Measurements from ENCODE around the gene INKA2. TPM values are rescaled to one million over a fixed set of nuclear protein-coding genes. Genes with fewer than 3 reads are reported as not detected.

INKA2 gene
- polyA plus RNA-seq, 1 donor, result 2.2 TPM

- DNase-seq, result no peak
Observed at GRCh38 chr1:111704776-111705175, 34.4 kb downstream of the INKA2 start.

DNA sequence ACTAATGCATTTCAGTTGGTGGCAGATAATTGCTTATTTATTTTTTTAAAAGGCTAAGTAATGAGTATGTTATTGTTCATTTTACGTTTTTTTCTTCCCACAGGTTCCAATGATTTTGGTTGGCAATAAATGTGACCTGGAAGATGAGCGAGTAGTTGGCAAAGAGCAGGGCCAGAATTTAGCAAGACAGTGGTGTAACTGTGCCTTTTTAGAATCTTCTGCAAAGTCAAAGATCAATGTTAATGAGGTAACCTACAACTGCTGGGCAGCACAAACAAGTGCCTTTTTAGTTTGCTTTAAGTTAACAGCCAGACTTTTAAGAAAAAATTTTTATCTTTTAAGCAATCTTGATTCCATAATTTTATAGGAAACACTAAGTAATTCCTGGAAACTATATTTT is 35.0 kb downstream of the INKA2 start:
- no peak for DNase-seq

DNA sequence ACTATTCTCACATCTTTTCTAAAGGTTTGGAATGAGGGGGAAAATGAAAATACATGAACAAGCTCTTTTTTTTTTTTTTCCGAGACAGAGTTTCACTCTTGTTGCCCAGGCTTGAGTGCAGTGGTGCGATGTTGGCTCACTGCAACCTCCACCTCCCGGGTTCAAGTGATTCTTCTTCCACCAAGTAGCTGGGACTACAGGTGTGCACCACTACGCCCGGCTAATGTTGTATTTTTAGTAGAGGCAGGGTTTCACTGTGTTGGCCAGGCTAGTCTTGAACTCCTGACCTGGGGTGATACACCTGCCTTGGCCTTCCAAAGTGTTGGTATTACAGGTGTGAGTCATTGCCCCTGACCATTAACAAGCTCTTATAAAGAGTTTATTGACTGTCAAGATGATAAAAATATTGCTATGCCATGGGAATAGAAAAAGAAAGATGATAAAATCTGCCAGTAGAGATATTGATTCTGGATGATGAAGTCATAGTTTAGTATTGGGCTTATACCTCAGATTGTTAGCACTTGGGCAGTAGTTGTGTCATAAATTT is 36.6 kb downstream of the INKA2 start:
- no peak for DNase-seq

GRCh38 chr1:111699268-111699667 is 39.9 kb downstream of the INKA2 start:
- DNase-seq, result no peak

GRCh38 chr1:111696330-111696729 is 42.9 kb downstream of the INKA2 start:
- no peak for DNase-seq

DNA sequence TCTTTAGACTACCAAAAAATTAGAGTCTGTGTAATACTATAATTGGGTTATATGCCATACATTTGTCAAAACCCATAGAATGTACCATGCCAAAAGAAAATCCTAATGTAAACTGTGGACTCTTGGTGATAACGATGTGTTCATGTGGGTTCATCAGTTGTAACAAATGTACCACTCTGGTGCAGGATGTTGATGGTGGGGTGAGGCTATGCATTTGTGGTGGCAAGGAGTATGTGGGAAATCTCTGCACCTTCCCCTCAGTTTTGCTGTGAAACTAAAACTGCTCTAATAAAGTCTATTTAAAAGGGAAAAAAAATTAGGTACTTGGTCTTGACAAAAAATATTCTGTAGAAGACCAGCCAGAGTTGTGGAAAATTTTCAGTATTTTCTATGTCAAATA is 43.4 kb downstream of the INKA2 start:
- no peak for DNase-seq

DNA sequence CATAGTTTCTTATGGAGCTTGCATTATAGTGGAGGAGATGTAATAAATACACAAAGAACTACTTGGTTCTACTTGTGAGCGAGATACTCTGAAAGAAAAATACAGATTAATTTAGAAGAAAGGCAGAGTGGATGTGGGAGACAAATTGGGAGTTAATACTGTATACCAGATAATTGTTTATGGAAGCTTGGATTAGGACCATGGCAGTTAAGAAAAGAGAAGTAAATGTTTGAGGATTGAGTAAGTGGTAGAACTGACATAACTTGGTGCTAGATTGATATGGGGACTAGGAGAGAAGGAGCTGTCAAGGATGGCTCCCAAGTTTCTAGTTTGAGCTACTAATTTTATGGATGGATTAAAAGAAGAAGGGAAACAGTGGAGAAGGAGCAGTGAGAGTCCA is 47.3 kb downstream of the INKA2 start:
- no peak for DNase-seq

GRCh38 chr1:111690306-111690617 is 48.9 kb downstream of the INKA2 start:
- peak; percentile 59 for DNase-seq

Other genes starting within 250 kb of the INKA2 start
- 0.52 TPM for gene ADORA3, start 235.8 kb downstream of the INKA2 start, polyA plus RNA-seq (ENCODE audit: insufficient read length)
- gene TMIGD3, start 235.8 kb downstream of the INKA2 start, polyA plus RNA-seq (ENCODE audit: insufficient read length), result 0.96 TPM
- 75.9 TPM for gene RAP1A, start 119.6 kb downstream of the INKA2 start, polyA plus RNA-seq (ENCODE audit: insufficient read length)
- gene DDX20, start 16.5 kb upstream of the INKA2 start, polyA plus RNA-seq (ENCODE audit: insufficient read length), result 26.7 TPM

Measured in left kidney (tissue), 2 donors.